Measurements from ENCODE around the gene KCND1.

KCND1 gene

GRCh38 chrX:48978226-48978625, 6.6 kb upstream of the KCND1 start:
- H3K4me1 ChIP-seq (ENCODE audit: control insufficient read depth in 5 of 5, insufficient read depth in 5 of 5, low read length in 5 of 5): no peaks in the 10 kb centered on the region
- peaks cover 0 to 12% (median 6%) of the 10 kb centered on the region in 5 donors for H3K27me3 ChIP-seq (ENCODE audit: control insufficient read depth in 5 of 5, insufficient read depth in 4 of 5, low read length in 5 of 5)
- no peaks in the 10 kb centered on the region for H3K9me3 ChIP-seq (ENCODE audit: control insufficient read depth in 5 of 5, low read length in 5 of 5)
- peaks cover 4 to 72% (median 46%) of the 10 kb centered on the region in 5 donors for H3K36me3 ChIP-seq (ENCODE audit: control insufficient read depth in 5 of 5, insufficient read depth in 5 of 5, low read length in 5 of 5)
- no peak overlapping the region for H3K27ac ChIP-seq (ENCODE audit: low read depth, low read length)
- H3K4me3 ChIP-seq (ENCODE audit: low read depth in 1 of 5, low read length in 5 of 5): no peak overlapping the region
- no peak overlapping the region for H3K9ac ChIP-seq (ENCODE audit: low read length in 5 of 5)

DNA sequence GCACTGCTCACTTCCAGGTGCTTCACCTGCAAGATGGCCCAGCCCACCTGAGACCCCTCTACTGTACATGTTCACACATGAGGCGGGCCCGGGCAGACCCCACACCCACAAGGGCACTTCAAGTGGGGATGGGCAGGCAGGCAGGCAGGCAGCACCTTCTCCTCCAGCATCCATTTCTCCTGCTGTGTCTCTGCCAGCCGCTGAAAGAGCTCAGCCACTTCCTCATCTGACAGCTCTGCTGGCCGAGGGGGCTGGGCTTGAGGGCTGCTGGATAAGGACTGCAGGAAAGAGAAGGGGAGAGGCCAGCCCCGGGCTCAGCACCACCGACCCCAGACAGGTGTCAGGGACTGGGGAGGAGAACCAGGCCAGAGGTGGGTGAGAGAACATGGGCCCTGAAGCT, 4.4 kb upstream of the KCND1 start:
- no peaks in the 10 kb centered on the region for H3K9me3 ChIP-seq (ENCODE audit: control insufficient read depth in 5 of 5, low read length in 5 of 5)
- peaks cover 4 to 50% (median 29%) of the 10 kb centered on the region in 5 donors for H3K36me3 ChIP-seq (ENCODE audit: control insufficient read depth in 5 of 5, insufficient read depth in 5 of 5, low read length in 5 of 5)
- peaks cover 0 to 15% (median 11%) of the 10 kb centered on the region in 5 donors for H3K4me1 ChIP-seq (ENCODE audit: control insufficient read depth in 5 of 5, insufficient read depth in 5 of 5, low read length in 5 of 5)
- H3K27me3 ChIP-seq (ENCODE audit: control insufficient read depth in 5 of 5, insufficient read depth in 4 of 5, low read length in 5 of 5): peaks cover 0 to 13% (median 10%) of the 10 kb centered on the region in 5 donors
- no peak overlapping the region for H3K27ac ChIP-seq (ENCODE audit: low read depth, low read length)
- H3K9ac ChIP-seq (ENCODE audit: low read length in 5 of 5): no peak overlapping the region
- no peak overlapping the region for H3K4me3 ChIP-seq (ENCODE audit: low read depth in 1 of 5, low read length in 5 of 5)

DNA sequence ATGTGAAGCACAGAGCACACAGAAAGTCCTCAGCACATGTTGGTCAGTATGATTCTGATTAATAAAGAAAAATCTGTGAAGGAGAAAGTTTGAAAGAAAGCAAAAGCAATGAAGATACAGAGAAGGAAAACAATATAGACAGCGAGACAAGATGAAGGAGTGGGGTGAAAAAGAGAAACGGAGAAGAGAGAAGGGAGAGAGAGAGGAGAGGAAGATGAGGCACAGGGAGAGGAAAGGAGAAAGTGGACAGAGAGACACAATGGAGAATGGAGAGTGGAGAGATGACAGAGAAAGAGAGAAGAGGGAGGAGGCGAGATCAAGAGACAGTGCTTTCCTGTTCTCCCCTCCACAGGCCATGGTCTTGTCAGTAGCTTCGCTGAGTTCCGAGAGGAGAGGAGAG, 3.9 kb upstream of the KCND1 start:
- H3K27me3 ChIP-seq (ENCODE audit: control insufficient read depth in 5 of 5, insufficient read depth in 4 of 5, low read length in 5 of 5): peaks cover 0 to 13% (median 7%) of the 10 kb centered on the region in 5 donors
- H3K9me3 ChIP-seq (ENCODE audit: control insufficient read depth in 5 of 5, low read length in 5 of 5): no peaks in the 10 kb centered on the region
- no peak overlapping the region for H3K9ac ChIP-seq (ENCODE audit: low read length in 5 of 5)
- no peak overlapping the region for H3K4me3 ChIP-seq (ENCODE audit: low read depth in 1 of 5, low read length in 5 of 5)
- H3K36me3 ChIP-seq (ENCODE audit: control insufficient read depth in 5 of 5, insufficient read depth in 5 of 5, low read length in 5 of 5): peaks cover 4 to 47% (median 25%) of the 10 kb centered on the region in 5 donors
- peaks cover 0 to 15% (median 11%) of the 10 kb centered on the region in 5 donors for H3K4me1 ChIP-seq (ENCODE audit: control insufficient read depth in 5 of 5, insufficient read depth in 5 of 5, low read length in 5 of 5)
- no peak overlapping the region for H3K27ac ChIP-seq (ENCODE audit: low read depth, low read length)

GRCh38 chrX:48975041-48975440, 3.4 kb upstream of the KCND1 start:
- Histone ChIP-seq H3K36me3 (ENCODE audit: control insufficient read depth in 5 of 5, insufficient read depth in 5 of 5, low read length in 5 of 5) (peaks cover 1 to 43% (median 22%) of the 10 kb centered on the region in 5 donors), H3K9ac (ENCODE audit: low read length in 5 of 5) (no peak overlapping the region), H3K4me3 (ENCODE audit: low read depth in 1 of 5, low read length in 5 of 5) (no peak overlapping the region), H3K27me3 (ENCODE audit: control insufficient read depth in 5 of 5, insufficient read depth in 4 of 5, low read length in 5 of 5) (peaks cover 0 to 13% (median 7%) of the 10 kb centered on the region in 5 donors), H3K27ac (ENCODE audit: low read depth, low read length) (no peak overlapping the region), H3K4me1 (ENCODE audit: control insufficient read depth in 5 of 5, insufficient read depth in 5 of 5, low read length in 5 of 5) (peaks cover 0 to 15% (median 11%) of the 10 kb centered on the region in 5 donors), H3K9me3 (ENCODE audit: control insufficient read depth in 5 of 5, low read length in 5 of 5) (no peaks in the 10 kb centered on the region)

GRCh38 chrX:48974574-48974973, 2.9 kb upstream of the KCND1 start:
- Histone ChIP-seq H3K9ac (ENCODE audit: low read length in 5 of 5) (no peak overlapping the region), H3K9me3 (ENCODE audit: control insufficient read depth in 5 of 5, low read length in 5 of 5) (peaks cover 0 to 3% (median 0%) of the 10 kb centered on the region in 5 donors), H3K36me3 (ENCODE audit: control insufficient read depth in 5 of 5, insufficient read depth in 5 of 5, low read length in 5 of 5) (peaks cover 0 to 39% (median 19%) of the 10 kb centered on the region in 5 donors), H3K4me1 (ENCODE audit: control insufficient read depth in 5 of 5, insufficient read depth in 5 of 5, low read length in 5 of 5) (peaks cover 0 to 15% (median 11%) of the 10 kb centered on the region in 5 donors), H3K27me3 (ENCODE audit: control insufficient read depth in 5 of 5, insufficient read depth in 4 of 5, low read length in 5 of 5) (peaks cover 0 to 13% (median 7%) of the 10 kb centered on the region in 5 donors), H3K27ac (ENCODE audit: low read depth, low read length) (no peak overlapping the region), H3K4me3 (ENCODE audit: low read depth in 1 of 5, low read length in 5 of 5) (no peak overlapping the region)

- Histone ChIP-seq H3K27ac (ENCODE audit: low read depth, low read length) (no peak overlapping the region), H3K4me3 (ENCODE audit: low read depth in 1 of 5, low read length in 5 of 5) (no peak overlapping the region), H3K9ac (ENCODE audit: low read length in 5 of 5) (no peak overlapping the region), H3K36me3 (ENCODE audit: control insufficient read depth in 5 of 5, insufficient read depth in 5 of 5, low read length in 5 of 5) (peaks cover 0 to 39% (median 19%) of the 10 kb centered on the region in 5 donors), H3K9me3 (ENCODE audit: control insufficient read depth in 5 of 5, low read length in 5 of 5) (peaks cover 0 to 3% (median 0%) of the 10 kb centered on the region in 5 donors), H3K27me3 (ENCODE audit: control insufficient read depth in 5 of 5, insufficient read depth in 4 of 5, low read length in 5 of 5) (peaks cover 0 to 13% (median 7%) of the 10 kb centered on the region in 5 donors), H3K4me1 (ENCODE audit: control insufficient read depth in 5 of 5, insufficient read depth in 5 of 5, low read length in 5 of 5) (peaks cover 0 to 15% (median 11%) of the 10 kb centered on the region in 5 donors)
These were observed 2.4 kb upstream of the KCND1 start for GRCh38 chrX:48974033-48974432.

DNA sequence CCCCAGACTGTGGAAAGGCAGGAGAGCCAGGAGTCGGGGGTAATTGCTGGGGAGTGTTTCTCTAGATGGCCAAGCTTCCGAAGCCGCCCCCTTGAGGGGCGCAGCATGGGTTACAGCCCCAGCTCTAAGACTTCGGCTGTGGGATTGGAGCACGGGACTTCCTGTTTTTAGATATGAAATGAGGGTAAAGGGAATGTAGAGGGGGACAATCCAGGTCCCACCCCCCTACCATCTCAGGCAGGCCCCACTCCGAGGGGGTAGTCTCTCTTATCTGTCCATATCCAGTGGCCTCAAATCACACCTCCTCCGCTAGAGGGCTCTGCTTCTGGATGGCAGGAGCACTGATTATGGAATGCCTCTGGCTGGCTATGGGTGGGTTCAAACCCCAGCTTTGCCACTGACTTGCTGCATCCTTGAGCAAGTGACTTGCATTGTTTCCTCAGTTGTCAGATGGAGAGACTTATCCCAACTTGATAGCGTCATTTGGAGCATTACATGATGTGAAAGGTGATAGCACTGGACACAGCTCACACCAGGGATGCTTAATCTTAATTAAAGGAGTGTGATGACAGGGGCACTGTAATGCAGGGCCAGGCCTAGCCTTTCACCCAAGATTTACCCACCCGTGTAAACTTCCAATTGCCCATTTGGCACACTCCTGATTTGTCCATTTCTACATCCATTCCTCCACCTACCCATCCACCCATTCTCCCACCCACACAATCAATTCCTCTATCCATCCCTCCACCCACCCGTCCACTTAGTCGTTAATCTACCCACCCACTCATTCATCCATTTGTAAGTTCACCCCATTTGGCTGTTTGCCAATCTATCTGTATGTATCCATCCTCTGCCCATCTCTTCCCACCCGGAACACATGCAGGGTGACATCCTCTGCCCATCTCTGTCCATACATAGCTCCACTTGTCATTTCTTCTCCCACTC, 848 bp upstream of the KCND1 start:
- Histone ChIP-seq H3K9ac (ENCODE audit: low read length in 5 of 5) (peak overlapping the region in 3 of 5 donors; percentile 25 to 44 (median 30)), H3K36me3 (ENCODE audit: control insufficient read depth in 5 of 5, insufficient read depth in 5 of 5, low read length in 5 of 5) (peaks cover 0 to 27% (median 12%) of the 10 kb centered on the region in 5 donors), H3K4me1 (ENCODE audit: control insufficient read depth in 5 of 5, insufficient read depth in 5 of 5, low read length in 5 of 5) (peaks cover 0 to 15% (median 11%) of the 10 kb centered on the region in 5 donors), H3K9me3 (ENCODE audit: control insufficient read depth in 5 of 5, low read length in 5 of 5) (peaks cover 0 to 3% (median 0%) of the 10 kb centered on the region in 5 donors), H3K27ac (ENCODE audit: low read depth, low read length) (peak overlapping the region; percentile 37), H3K27me3 (ENCODE audit: control insufficient read depth in 5 of 5, insufficient read depth in 4 of 5, low read length in 5 of 5) (peaks cover 0 to 13% (median 5%) of the 10 kb centered on the region in 5 donors), H3K4me3 (ENCODE audit: low read depth in 1 of 5, low read length in 5 of 5) (peak overlapping the region in 4 of 5 donors; percentile 19 to 56 (median 50))

- Histone ChIP-seq H3K9ac (ENCODE audit: low read length in 5 of 5) (no peak overlapping the region), H3K27ac (ENCODE audit: low read depth, low read length) (no peak overlapping the region), H3K4me3 (ENCODE audit: low read depth in 1 of 5, low read length in 5 of 5) (no peak overlapping the region), H3K9me3 (ENCODE audit: control insufficient read depth in 5 of 5, low read length in 5 of 5) (peaks cover 0 to 3% (median 0%) of the 10 kb centered on the region in 5 donors), H3K36me3 (ENCODE audit: control insufficient read depth in 5 of 5, insufficient read depth in 5 of 5, low read length in 5 of 5) (peaks cover 0 to 7% (median 1%) of the 10 kb centered on the region in 5 donors), H3K27me3 (ENCODE audit: control insufficient read depth in 5 of 5, insufficient read depth in 4 of 5, low read length in 5 of 5) (peaks cover 0 to 15% (median 5%) of the 10 kb centered on the region in 5 donors), H3K4me1 (ENCODE audit: control insufficient read depth in 5 of 5, insufficient read depth in 5 of 5, low read length in 5 of 5) (peaks cover 0 to 15% (median 11%) of the 10 kb centered on the region in 5 donors)
These were observed 2.2 kb downstream of the KCND1 start for GRCh38 chrX:48969471-48969870.

DNA sequence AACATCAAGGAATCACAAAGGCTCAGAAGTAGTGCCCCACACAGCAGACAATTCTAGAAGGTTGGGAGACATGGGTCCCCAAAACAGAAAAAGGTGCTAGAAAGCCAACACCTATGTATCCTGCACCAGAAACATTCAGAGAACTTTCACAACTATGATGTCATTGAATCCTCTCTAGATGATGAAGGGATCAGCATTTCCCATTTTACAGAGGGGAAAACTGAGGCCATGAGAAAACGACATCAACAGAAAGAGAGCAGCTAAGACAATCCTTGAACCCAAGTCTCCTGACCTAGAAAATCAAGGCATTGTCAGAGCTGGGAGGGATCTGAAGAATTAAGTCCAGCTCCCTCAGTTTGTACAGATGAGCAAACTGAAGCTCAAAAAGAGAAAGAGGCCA, 3.3 kb downstream of the KCND1 start:
- H3K9me3 ChIP-seq (ENCODE audit: control insufficient read depth in 5 of 5, low read length in 5 of 5): peaks cover 0 to 3% (median 0%) of the 10 kb centered on the region in 5 donors
- H3K4me3 ChIP-seq (ENCODE audit: low read depth in 1 of 5, low read length in 5 of 5): no peak overlapping the region

More for the DNA sequence above, 3.3 kb downstream of the KCND1 start:
- H3K9ac ChIP-seq (ENCODE audit: low read length in 5 of 5): no peak overlapping the region
- peaks cover 0 to 15% (median 11%) of the 10 kb centered on the region in 5 donors for H3K4me1 ChIP-seq (ENCODE audit: control insufficient read depth in 5 of 5, insufficient read depth in 5 of 5, low read length in 5 of 5)
- H3K27me3 ChIP-seq (ENCODE audit: control insufficient read depth in 5 of 5, insufficient read depth in 4 of 5, low read length in 5 of 5): peaks cover 0 to 15% (median 5%) of the 10 kb centered on the region in 5 donors
- H3K36me3 ChIP-seq (ENCODE audit: control insufficient read depth in 5 of 5, insufficient read depth in 5 of 5, low read length in 5 of 5): no peaks in the 10 kb centered on the region
- H3K27ac ChIP-seq (ENCODE audit: low read depth, low read length): no peak overlapping the region

All from subcutaneous abdominal adipose tissue (tissue), 5 donors.